ENCODE results near the gene RAB5B.

RAB5B gene

GRCh38 chr12:55934773-55935172, 39.1 kb upstream of the RAB5B start:
- Histone ChIP-seq H3K4me2 (ENCODE audit: low read depth, low read length, poor library complexity, severe bottlenecking) (no peak overlapping the region), H3K9ac (ENCODE audit: low read depth, low read length, poor library complexity, severe bottlenecking) (no peak overlapping the region)

GRCh38 chr12:55935738-55936151, 38.1 kb upstream of the RAB5B start:
- Histone ChIP-seq H3K36me3 (ENCODE audit: insufficient read depth, low read length) (peaks cover 7% of the 10 kb centered on the region; the same call in 1 of the 2 replicates), H3K4me3 (ENCODE audit: low read length, poor library complexity, severe bottlenecking) (no peak overlapping the region), H3K79me2 (ENCODE audit: insufficient read depth, low read length) (peaks cover 40% of the 10 kb centered on the region), H3K4me2 (ENCODE audit: low read depth, low read length, poor library complexity, severe bottlenecking) (no peak overlapping the region), H3K4me1 (ENCODE audit: insufficient read depth, low read length, poor library complexity, severe bottlenecking) (peaks cover 34% of the 10 kb centered on the region), H3K27me3 (ENCODE audit: insufficient read depth, low read length, poor library complexity, severe bottlenecking) (no peaks in the 10 kb centered on the region), H2AFZ (ENCODE audit: low read length) (no peak overlapping the region), H4K20me1 (ENCODE audit: insufficient read depth, low read length, poor library complexity, severe bottlenecking) (peaks cover 5% of the 10 kb centered on the region), H3K9me2 (replicated peaks; ENCODE audit: low read depth, low read length) (no peaks in the 10 kb centered on the region), H3F3A (ENCODE audit: low read depth) (no peaks in the 10 kb centered on the region), H3K9ac (ENCODE audit: low read depth, low read length, poor library complexity, severe bottlenecking) (no peak overlapping the region), H3K9me3 (ENCODE audit: insufficient read depth, low read depth, low read length) (no peaks in the 10 kb centered on the region)
- TF ChIP-seq CTCF (conservative IDR thresholded peaks at IDR 0.05; ENCODE audit: low read length) (no peak), EZH2phosphoT487 (IDR thresholded peaks at IDR 0.05; ENCODE audit: borderline replicate concordance) (no peak)

More at GRCh38 chr12:55934773-55935172, 39.1 kb upstream of the RAB5B start:
- H2AFZ ChIP-seq (ENCODE audit: low read length) = no peak overlapping the region
- H3K4me3 ChIP-seq (ENCODE audit: low read length, poor library complexity, severe bottlenecking) = no peak overlapping the region
- H3K4me1 ChIP-seq (ENCODE audit: insufficient read depth, low read length, poor library complexity, severe bottlenecking) = peaks cover 40% of the 10 kb centered on the region
- H3F3A ChIP-seq (ENCODE audit: low read depth) = peaks cover 3% of the 10 kb centered on the region
- no peaks in the 10 kb centered on the region for H3K9me3 ChIP-seq (ENCODE audit: insufficient read depth, low read depth, low read length)
- no peaks in the 10 kb centered on the region for H3K9me2 ChIP-seq (replicated peaks; ENCODE audit: low read depth, low read length)
- peaks cover 40% of the 10 kb centered on the region for H3K79me2 ChIP-seq (ENCODE audit: insufficient read depth, low read length)
- H3K27me3 ChIP-seq (ENCODE audit: insufficient read depth, low read length, poor library complexity, severe bottlenecking) = no peaks in the 10 kb centered on the region
- no peak for TF ChIP-seq EZH2phosphoT487 (IDR thresholded peaks at IDR 0.05; ENCODE audit: borderline replicate concordance)
- TF ChIP-seq CTCF (conservative IDR thresholded peaks at IDR 0.05; ENCODE audit: low read length) = no peak
- H3K36me3 ChIP-seq (ENCODE audit: insufficient read depth, low read length) = peaks cover 7% of the 10 kb centered on the region; the same call in 1 of the 2 replicates
- H4K20me1 ChIP-seq (ENCODE audit: insufficient read depth, low read length, poor library complexity, severe bottlenecking) = peaks cover 5% of the 10 kb centered on the region

- no peak for TF ChIP-seq EZH2phosphoT487 (IDR thresholded peaks at IDR 0.05; ENCODE audit: borderline replicate concordance)
- TF ChIP-seq CTCF (conservative IDR thresholded peaks at IDR 0.05; ENCODE audit: low read length) = no peak
- H3K36me3 ChIP-seq (ENCODE audit: insufficient read depth, low read length) = peaks cover 15% of the 10 kb centered on the region; the same call in 1 of the 2 replicates
Measured at GRCh38 chr12:55937981-55938380, 35.9 kb upstream of the RAB5B start.

More at GRCh38 chr12:55937981-55938380, 35.9 kb upstream of the RAB5B start:
- Histone ChIP-seq H3K4me1 (ENCODE audit: insufficient read depth, low read length, poor library complexity, severe bottlenecking) (peaks cover 18% of the 10 kb centered on the region), H3F3A (ENCODE audit: low read depth) (no peaks in the 10 kb centered on the region), H3K4me2 (ENCODE audit: low read depth, low read length, poor library complexity, severe bottlenecking) (no peak overlapping the region), H3K27me3 (ENCODE audit: insufficient read depth, low read length, poor library complexity, severe bottlenecking) (no peaks in the 10 kb centered on the region), H3K9me2 (replicated peaks; ENCODE audit: low read depth, low read length) (no peaks in the 10 kb centered on the region), H4K20me1 (ENCODE audit: insufficient read depth, low read length, poor library complexity, severe bottlenecking) (peaks cover 4% of the 10 kb centered on the region), H3K9ac (ENCODE audit: low read depth, low read length, poor library complexity, severe bottlenecking) (no peak overlapping the region), H3K9me3 (ENCODE audit: insufficient read depth, low read depth, low read length) (no peaks in the 10 kb centered on the region), H3K79me2 (ENCODE audit: insufficient read depth, low read length) (peaks cover 19% of the 10 kb centered on the region), H3K4me3 (ENCODE audit: low read length, poor library complexity, severe bottlenecking) (no peak overlapping the region), H2AFZ (ENCODE audit: low read length) (no peak overlapping the region)

Data from Loucy (cell line).